Endometrial microvascular endothelial cells (primary cell): ENCODE measurements around the gene TJP1. TPM values are rescaled to one million over a fixed set of nuclear protein-coding genes. Genes with fewer than 3 reads are reported as not detected.

Experiments used
- in situ Hi-C: cut with HindIII; loops from 2 replicates; pipeline ENCODE4 v1.10.0; 2017; ENCODE audit warnings: low sequenced_read_pairs, low pct_unique_long_range_greater_than_20kb; ENCODE audit errors: inconsistent ontology term
- total RNA-seq: library from RNA; depleted of rRNA; stranded (reverse); fragments of >200 nt; gene quantifications from one replicate; pipeline ENCODE4 v1.2.3, GENCODE V29; 2015; ENCODE audit errors: inconsistent ontology term

Gene TJP1
- total RNA-seq, 1 donor from 2014 or later = 56.6 TPM

DNA sequence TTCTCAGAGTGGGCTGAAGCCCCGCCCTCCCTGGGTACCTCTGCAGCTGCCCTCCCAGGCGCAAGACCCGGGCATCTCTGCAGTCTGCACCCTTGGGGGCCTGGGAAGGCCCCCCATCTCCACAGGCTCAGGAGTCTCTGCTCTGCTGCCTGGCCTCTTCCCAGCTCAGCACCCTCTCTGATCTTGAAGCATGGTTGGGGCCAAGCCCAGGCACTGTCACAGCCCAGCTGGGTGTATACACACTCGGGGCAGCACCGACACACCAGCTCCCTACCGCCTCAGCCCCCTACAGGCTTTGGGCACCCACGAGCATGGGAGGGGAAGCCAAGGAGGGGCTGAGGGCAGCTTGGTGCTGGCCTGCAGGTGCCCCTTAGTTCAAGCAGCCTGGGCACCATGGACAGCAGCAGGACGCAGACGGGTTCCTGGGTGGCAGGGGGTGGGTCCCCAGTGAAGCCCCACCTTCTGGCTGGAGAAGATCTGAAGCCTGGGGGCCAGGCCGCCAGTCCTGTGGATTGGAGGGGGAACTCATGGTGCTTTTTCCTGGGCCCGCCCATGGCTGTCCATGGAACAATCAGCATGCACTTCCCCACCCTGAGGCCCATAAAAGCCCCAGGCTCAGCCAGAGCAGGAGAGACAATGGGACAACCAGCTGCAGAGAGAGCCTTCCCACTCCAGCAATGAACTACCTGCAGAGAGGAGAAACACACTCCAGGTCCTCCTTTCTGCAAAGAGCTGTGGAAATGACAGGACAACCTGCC, 170.6 kb downstream of the TJP1 start:
- in situ Hi-C loops = no loop called here
